MCF 10A (cell line): ENCODE measurements around the gene ERBB2. TPM values are rescaled to one million over a fixed set of nuclear protein-coding genes. Genes with fewer than 3 reads are reported as not detected.

Experiments used
- BruUV-seq: library from RNA; stranded (reverse); fragments of 400-500 nt; replicated peaks from 2 replicates; lab custom pipeline; 2021; lab: Mats Ljungman, UMichigan
- CTCF ChIA-PET: fragments of 300-600 bp; sonication (Branson Sonifier 250); formaldehyde crosslinking; extraction: SDS; loops from one replicate; lab custom pipeline; 2021; ENCODE audit warnings: antibody characterized with exemption, inconsistent platforms; lab: Yijun Ruan, JAX
- POLR2A ChIA-PET: fragments of 300-600, 350-650 bp; sonication (Branson Sonifier 250); formaldehyde crosslinking; extraction: SDS; loops from one replicate; lab custom pipeline; 2020; ENCODE audit warnings: antibody characterized with exemption, inconsistent platforms; lab: Yijun Ruan, JAX
- DNase-seq: peaks from one replicate; pipeline ENCODE4 v3.0.0-alpha.2; 2018; ENCODE audit not compliant: unreplicated experiment
- H3K27ac Mint-ChIP-seq: one replicate; pipeline ENCODE4 v1.8.0; 2022; ENCODE audit warnings: mild to moderate bottlenecking, low read depth, mixed read lengths; ENCODE audit not compliant: unreplicated experiment
- H3K27me3 Mint-ChIP-seq: one replicate; pipeline ENCODE4 v1.8.0; 2022; ENCODE audit warnings: mixed read lengths; ENCODE audit not compliant: insufficient read depth, unreplicated experiment
- H3K36me3 Mint-ChIP-seq: one replicate; pipeline ENCODE4 v1.8.0; 2022; ENCODE audit warnings: mild to moderate bottlenecking, moderate library complexity, mixed read lengths; ENCODE audit not compliant: insufficient read depth, unreplicated experiment
- H3K4me1 Mint-ChIP-seq: one replicate; pipeline ENCODE4 v1.8.0; 2022; ENCODE audit warnings: mixed read lengths; ENCODE audit not compliant: insufficient read depth, unreplicated experiment
- H3K4me3 Mint-ChIP-seq: one replicate; pipeline ENCODE4 v1.8.0; 2022; ENCODE audit warnings: mild to moderate bottlenecking, moderate library complexity, mixed read lengths; ENCODE audit not compliant: unreplicated experiment
- H3K9me3 Mint-ChIP-seq: one replicate; pipeline ENCODE4 v1.8.0; 2022; ENCODE audit warnings: mixed read lengths; ENCODE audit not compliant: unreplicated experiment
- CTCF ChIP-seq: fragments of 200-600 bp; IDR thresholded peaks from one replicate; pipeline ENCODE4 v1.8.0; 2022; ENCODE audit warnings: antibody characterized with exemption, mild to moderate bottlenecking; ENCODE audit not compliant: unreplicated experiment
- intact Hi-C: fragments of 100-400 bp; cut with micrococcal nuclease; formaldehyde crosslinking; loops from 2 replicates; pipeline ENCODE4 v1.14.1; 2022
- total RNA-seq: library from RNA; stranded (reverse); gene quantifications from 2 replicates; pipeline ENCODE4 v1.2.3, GENCODE V29; 2022

Gene ERBB2
- total RNA-seq, 1 experiment from 2014 or later: 33.7 TPM

- H3K4me3 Mint-ChIP-seq: no peak overlapping the region
- no TSS peak for BruUV-seq
- no peaks in the 10 kb centered on the region for H3K9me3 Mint-ChIP-seq
- H3K36me3 Mint-ChIP-seq: peaks cover 6% of the 10 kb centered on the region
- peaks cover 21% of the 10 kb centered on the region for H3K27me3 Mint-ChIP-seq
- no peak for TF ChIP-seq CTCF
- peaks cover 11% of the 10 kb centered on the region for H3K4me1 Mint-ChIP-seq
- no peak overlapping the region for H3K27ac Mint-ChIP-seq
- POLR2A ChIA-PET: no interaction called here
- DNase-seq: no peak
- intact Hi-C loops: no loop called here
- CTCF ChIA-PET: interaction anchor here (0.7 to 1.3 kb wide), 4 partner anchors 9 to 80 kb away, joined by 3 read pairs; no protein-coding TSS in a partner anchor
Measured at GRCh38 chr17:39663340-39663687, 36.5 kb upstream of the ERBB2 start.

- CTCF ChIA-PET: interaction anchor here (0.7 to 1.3 kb wide), 4 partner anchors 8 to 80 kb away, joined by 3 read pairs; no protein-coding TSS in a partner anchor
- TF ChIP-seq CTCF: no peak
- no peak for DNase-seq
- POLR2A ChIA-PET: interaction anchor here (0.6 kb wide), 1 partner anchor 73 kb away, joined by 4 read pairs; no protein-coding TSS in a partner anchor
- peaks cover 28% of the 10 kb centered on the region for H3K27me3 Mint-ChIP-seq
- H3K9me3 Mint-ChIP-seq: no peaks in the 10 kb centered on the region
- H3K4me3 Mint-ChIP-seq: no peak overlapping the region
- peaks cover 6% of the 10 kb centered on the region for H3K36me3 Mint-ChIP-seq
- peaks cover 16% of the 10 kb centered on the region for H3K4me1 Mint-ChIP-seq
- BruUV-seq: no TSS peak
- intact Hi-C loops: no loop called here
- H3K27ac Mint-ChIP-seq: no peak overlapping the region
Measured at GRCh38 chr17:39663688-39664580, 35.9 kb upstream of the ERBB2 start.

GRCh38 chr17:39664581-39665561 lies 35.0 kb upstream of the ERBB2 start, which contains the start of gene TCAP:
TSS of gene TCAP (plus strand) at chr17:39665349. CDS start at chr17:39665360, 11 bp downstream.
- POLR2A ChIA-PET: interaction anchor here (0.9 to 1.7 kb wide), 2 partner anchors 10 to 30 kb away, joined by 3 to 4 read pairs; no protein-coding TSS in a partner anchor
- BruUV-seq: no TSS peak
- H3K4me1 Mint-ChIP-seq: peaks cover 16% of the 10 kb centered on the region

More at GRCh38 chr17:39664581-39665561, 35.0 kb upstream of the ERBB2 start, which contains the start of gene TCAP:
- no peaks in the 10 kb centered on the region for H3K9me3 Mint-ChIP-seq
- no peak within 1 kb of the TSS for H3K4me3 Mint-ChIP-seq
- intact Hi-C loops: no loop called here
- peaks cover 30% of the 10 kb centered on the region for H3K27me3 Mint-ChIP-seq
- TF ChIP-seq CTCF: no peak
- DNase-seq: no peak
- CTCF ChIA-PET: interaction anchor here (0.6 to 1.3 kb wide), 2 partner anchors 13 to 65 kb away, joined by 3 read pairs; partner anchors contain the start of gene MIEN1
- no peak within 1 kb of the TSS for H3K27ac Mint-ChIP-seq
- H3K36me3 Mint-ChIP-seq: peaks cover 12% of the 10 kb centered on the region
